Measurements from ENCODE around the gene RPAP2. TPM values are rescaled to one million over a fixed set of nuclear protein-coding genes. Genes with fewer than 3 reads are reported as not detected.

RPAP2 gene
- total and polyA plus RNA-seq, 2 of the 8 experiments (the other 6 are each of a cell fraction or from before 2014, with no cell fraction given), result 7.9 to 28.4 TPM

- CTCF ChIA-PET (ENCODE audit: partially characterized antibody), result no interaction called here
- TF ChIP-seq E2F6 (IDR thresholded peaks at IDR 0.05), result no peak
- no peak for TF ChIP-seq POU5F1 (IDR thresholded peaks at IDR 0.05; ENCODE audit: low read depth, low read length)
- no peak for TF ChIP-seq TEAD4 (IDR thresholded peaks at IDR 0.05; ENCODE audit: low read depth, low read length)
- no peak for TF ChIP-seq SP4 (IDR thresholded peaks at IDR 0.05; ENCODE audit: low read length)
- TF ChIP-seq TAF1 (IDR thresholded peaks at IDR 0.05; ENCODE audit: low read depth, low read length), result no peak
- no peak for TF ChIP-seq BRCA1 (IDR thresholded peaks at IDR 0.05; ENCODE audit: low read depth, low read length)
- TF ChIP-seq EP300 (IDR thresholded peaks at IDR 0.05; ENCODE audit: borderline replicate concordance in 1 of 2, low read depth in 2 of 2, low read length in 2 of 2), result no peak
- TF ChIP-seq SRF (IDR thresholded peaks at IDR 0.05; ENCODE audit: low read depth, low read length), result no peak
- no peak for TF ChIP-seq HDAC2 (IDR thresholded peaks at IDR 0.05; ENCODE audit: borderline replicate concordance in 1 of 2, low read depth in 2 of 2, low read length in 2 of 2)
- no peak for TF ChIP-seq POLR2A (IDR thresholded peaks at IDR 0.05; ENCODE audit: control extremely low read depth in 1 of 2, low read depth in 2 of 2, low read length in 2 of 2)
- no peak for TF ChIP-seq KDM5A (IDR thresholded peaks at IDR 0.05; ENCODE audit: low read length)
- TF ChIP-seq GABPA (IDR thresholded peaks at IDR 0.05; ENCODE audit: borderline replicate concordance, insufficient read depth, low read length), result no peak
- TF ChIP-seq POLR2AphosphoS5 (IDR thresholded peaks at IDR 0.05; ENCODE audit: low read depth, low read length), result no peak
These were observed 148.3 kb downstream of the RPAP2 start for GRCh38 chr1:92447033-92447681.

More at GRCh38 chr1:92447033-92447681, 148.3 kb downstream of the RPAP2 start:
- peak overlapping the region; percentile 54; the same call in 1 of the 2 replicates for H2AFZ ChIP-seq (ENCODE audit: low read length)
- no peak overlapping the region for H3K4ac ChIP-seq (replicated peaks; ENCODE audit: insufficient read length, low read depth, low read length)
- H2BK5ac ChIP-seq (ENCODE audit: low read depth, low read length), result no peak overlapping the region
- H3K23me2 ChIP-seq (ENCODE audit: low read depth, low read length), result no peaks in the 10 kb centered on the region
- no peak overlapping the region for H3K4me3 ChIP-seq (ENCODE audit: extremely low read depth in 1 of 4, insufficient read depth in 2 of 4, low read depth in 3 of 4, low read length in 4 of 4)
- H2BK12ac ChIP-seq (ENCODE audit: low read depth, low read length), result no peak overlapping the region
- no peak overlapping the region for H3K9ac ChIP-seq (replicated peaks in 1 of 4; ENCODE audit: extremely low read depth in 1 of 4, low read depth in 3 of 4, low read length in 3 of 4)
- H3K56ac ChIP-seq (replicated peaks; ENCODE audit: insufficient read length, low read depth, low read length), result no peak overlapping the region
- H3K27ac ChIP-seq (ENCODE audit: low read depth, low read length), result no peak overlapping the region
- POLR2A ChIA-PET (ENCODE audit: partially characterized antibody), result no interaction called here
- no peak overlapping the region for H2BK20ac ChIP-seq (ENCODE audit: low read length)
- no peak overlapping the region for H4K91ac ChIP-seq (replicated peaks; ENCODE audit: insufficient read length, low read length)
- no peaks in the 10 kb centered on the region for H4K20me1 ChIP-seq (replicated peaks in 1 of 2; ENCODE audit: control insufficient read depth in 1 of 2, insufficient read depth in 2 of 2, low read length in 2 of 2)
- no peaks in the 10 kb centered on the region for H3K9me3 ChIP-seq (ENCODE audit: insufficient read depth in 2 of 2, low read depth in 1 of 2, low read length in 1 of 2)
- H3K79me1 ChIP-seq (ENCODE audit: low read depth, low read length), result no peaks in the 10 kb centered on the region
- H2BK120ac ChIP-seq (replicated peaks; ENCODE audit: low read depth, low read length), result no peak overlapping the region
- no peak overlapping the region for H3K14ac ChIP-seq (ENCODE audit: insufficient read length)
- H3K4me1 ChIP-seq (replicated peaks in 1 of 4; ENCODE audit: control insufficient read depth in 3 of 4, insufficient read depth in 4 of 4, low read length in 3 of 4), result 0 out of 7 replicates have a peak, but pooled peaks cover 0 to 1% (median 0%) of the 10 kb centered on the region in 4 experiments
- no peak overlapping the region for H3K23ac ChIP-seq (ENCODE audit: insufficient read length)
- H4K8ac ChIP-seq (ENCODE audit: extremely low read depth, insufficient read depth, low read length), result no peak overlapping the region
- H3K36me3 ChIP-seq (ENCODE audit: control insufficient read depth in 2 of 4, insufficient read depth in 4 of 4, low read length in 3 of 4), result no peaks in the 10 kb centered on the region
- H3K27me3 ChIP-seq (replicated peaks in 1 of 4; ENCODE audit: control insufficient read depth in 3 of 4, extremely low read depth in 1 of 4, insufficient read depth in 3 of 4, low read length in 3 of 4), result no peaks in the 10 kb centered on the region; a peak in 1 of 7 replicates
- no peak overlapping the region for H4K5ac ChIP-seq (ENCODE audit: insufficient read length, low read depth, low read length)
- DNase-seq (ENCODE audit: low read depth in 1 of 2, low spot score in 2 of 2) (no peak), FAIRE-seq (no peak)
- H2BK15ac ChIP-seq (ENCODE audit: low read length), result no peak overlapping the region
- no peak overlapping the region for H2AK5ac ChIP-seq (ENCODE audit: low read depth, low read length)
- H3K4me2 ChIP-seq (ENCODE audit: insufficient read depth in 1 of 2, low read depth in 2 of 2, low read length in 2 of 2), result no peak overlapping the region
- H3K79me2 ChIP-seq (ENCODE audit: control insufficient read depth in 1 of 2, insufficient read depth in 2 of 2, low read length in 2 of 2), result no peaks in the 10 kb centered on the region
- H3K18ac ChIP-seq (ENCODE audit: extremely low read depth, low read length), result no peak overlapping the region
- 82% methylated on average over 3 of the region's 3 CpGs; no CpG with 5 or more reads in 1 of the 2 experiments for WGBS, 2 experiments (ENCODE audit: extremely low coverage in 1 of 2, insufficient coverage in 1 of 2, insufficient read length in 1 of 2, insufficient replicate concordance in 2 of 2, low coverage in 1 of 2, low lambda C conversion rate in 2 of 2, missing lambda C conversion rate in 1 of 2)

All from H1 (cell line).